ENCODE measurements around the gene ST8SIA2.

DNA sequence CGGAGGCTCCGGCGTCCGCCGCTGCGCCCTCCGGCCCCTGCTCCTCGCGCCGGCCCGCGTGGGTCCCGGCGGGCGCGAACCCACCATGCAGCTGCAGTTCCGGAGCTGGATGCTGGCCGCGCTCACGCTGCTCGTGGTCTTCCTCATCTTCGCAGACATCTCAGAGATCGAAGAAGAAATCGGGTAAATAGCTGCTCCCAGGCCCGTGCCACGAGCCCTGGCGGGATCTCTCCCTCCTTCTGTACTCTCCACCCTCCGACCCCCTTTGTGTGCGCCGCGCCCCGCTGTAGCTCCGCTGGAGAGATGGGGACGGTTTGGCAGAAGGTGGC, 263 bp downstream of the ST8SIA2 start:
- TF ChIP-seq GABPA (IDR thresholded peaks at IDR 0.05 in 1 of 2, conservative IDR thresholded peaks at IDR 0.05 in 1 of 2) (no peak), YY1 (IDR thresholded peaks at IDR 0.05) (no peak), TAF1 (conservative IDR thresholded peaks at IDR 0.05) (no peak), FOXA2 (IDR thresholded peaks at IDR 0.05) (no peak), ZBTB33 (IDR thresholded peaks at IDR 0.05) (no peak), MAX (IDR thresholded peaks at IDR 0.05) (no peak), EGR1 (IDR thresholded peaks at IDR 0.05; ENCODE audit: low read depth in 2 of 2) (no peak), RAD21 (IDR thresholded peaks at IDR 0.05) (no peak), NR2F2 (IDR thresholded peaks at IDR 0.05) (no peak), JUND (IDR thresholded peaks at IDR 0.05) (no peak), HNF4A (conservative IDR thresholded peaks at IDR 0.05) (no peak)
- TF ChIP-seq, protein P1, sequence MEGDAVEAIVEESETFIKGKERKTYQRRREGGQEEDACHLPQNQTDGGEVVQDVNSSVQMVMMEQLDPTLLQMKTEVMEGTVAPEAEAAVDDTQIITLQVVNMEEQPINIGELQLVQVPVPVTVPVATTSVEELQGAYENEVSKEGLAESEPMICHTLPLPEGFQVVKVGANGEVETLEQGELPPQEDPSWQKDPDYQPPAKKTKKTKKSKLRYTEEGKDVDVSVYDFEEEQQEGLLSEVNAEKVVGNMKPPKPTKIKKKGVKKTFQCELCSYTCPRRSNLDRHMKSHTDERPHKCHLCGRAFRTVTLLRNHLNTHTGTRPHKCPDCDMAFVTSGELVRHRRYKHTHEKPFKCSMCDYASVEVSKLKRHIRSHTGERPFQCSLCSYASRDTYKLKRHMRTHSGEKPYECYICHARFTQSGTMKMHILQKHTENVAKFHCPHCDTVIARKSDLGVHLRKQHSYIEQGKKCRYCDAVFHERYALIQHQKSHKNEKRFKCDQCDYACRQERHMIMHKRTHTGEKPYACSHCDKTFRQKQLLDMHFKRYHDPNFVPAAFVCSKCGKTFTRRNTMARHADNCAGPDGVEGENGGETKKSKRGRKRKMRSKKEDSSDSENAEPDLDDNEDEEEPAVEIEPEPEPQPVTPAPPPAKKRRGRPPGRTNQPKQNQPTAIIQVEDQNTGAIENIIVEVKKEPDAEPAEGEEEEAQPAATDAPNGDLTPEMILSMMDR (IDR thresholded peaks at IDR 0.05; ENCODE audit: low read depth, low read length, missing input control), result no peak
- TF ChIP-seq, protein P2, sequence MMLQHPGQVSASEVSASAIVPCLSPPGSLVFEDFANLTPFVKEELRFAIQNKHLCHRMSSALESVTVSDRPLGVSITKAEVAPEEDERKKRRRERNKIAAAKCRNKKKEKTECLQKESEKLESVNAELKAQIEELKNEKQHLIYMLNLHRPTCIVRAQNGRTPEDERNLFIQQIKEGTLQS (IDR thresholded peaks at IDR 0.05), result no peak
- TF ChIP-seq, protein P3, sequence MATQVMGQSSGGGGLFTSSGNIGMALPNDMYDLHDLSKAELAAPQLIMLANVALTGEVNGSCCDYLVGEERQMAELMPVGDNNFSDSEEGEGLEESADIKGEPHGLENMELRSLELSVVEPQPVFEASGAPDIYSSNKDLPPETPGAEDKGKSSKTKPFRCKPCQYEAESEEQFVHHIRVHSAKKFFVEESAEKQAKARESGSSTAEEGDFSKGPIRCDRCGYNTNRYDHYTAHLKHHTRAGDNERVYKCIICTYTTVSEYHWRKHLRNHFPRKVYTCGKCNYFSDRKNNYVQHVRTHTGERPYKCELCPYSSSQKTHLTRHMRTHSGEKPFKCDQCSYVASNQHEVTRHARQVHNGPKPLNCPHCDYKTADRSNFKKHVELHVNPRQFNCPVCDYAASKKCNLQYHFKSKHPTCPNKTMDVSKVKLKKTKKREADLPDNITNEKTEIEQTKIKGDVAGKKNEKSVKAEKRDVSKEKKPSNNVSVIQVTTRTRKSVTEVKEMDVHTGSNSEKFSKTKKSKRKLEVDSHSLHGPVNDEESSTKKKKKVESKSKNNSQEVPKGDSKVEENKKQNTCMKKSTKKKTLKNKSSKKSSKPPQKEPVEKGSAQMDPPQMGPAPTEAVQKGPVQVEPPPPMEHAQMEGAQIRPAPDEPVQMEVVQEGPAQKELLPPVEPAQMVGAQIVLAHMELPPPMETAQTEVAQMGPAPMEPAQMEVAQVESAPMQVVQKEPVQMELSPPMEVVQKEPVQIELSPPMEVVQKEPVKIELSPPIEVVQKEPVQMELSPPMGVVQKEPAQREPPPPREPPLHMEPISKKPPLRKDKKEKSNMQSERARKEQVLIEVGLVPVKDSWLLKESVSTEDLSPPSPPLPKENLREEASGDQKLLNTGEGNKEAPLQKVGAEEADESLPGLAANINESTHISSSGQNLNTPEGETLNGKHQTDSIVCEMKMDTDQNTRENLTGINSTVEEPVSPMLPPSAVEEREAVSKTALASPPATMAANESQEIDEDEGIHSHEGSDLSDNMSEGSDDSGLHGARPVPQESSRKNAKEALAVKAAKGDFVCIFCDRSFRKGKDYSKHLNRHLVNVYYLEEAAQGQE (IDR thresholded peaks at IDR 0.05), result no peak
